HCT116 (cell line): ENCODE results near the gene NLRP5. TPM values are rescaled to one million over a fixed set of nuclear protein-coding genes. Genes with fewer than 3 reads are reported as not detected.

ENCODE experiments used
- ATAC-seq: fragments of 200-7000 bp; cut with Tn5 transposase; 2 replicates; pipeline ENCODE4 v1.9.1; 2020; ENCODE audit warnings: mild to moderate bottlenecking, moderate library complexity
- BruUV-seq: library from RNA; stranded (reverse); fragments of 400-500 nt; replicated peaks from 2 replicates; lab custom pipeline; 2021; lab: Mats Ljungman, UMichigan
- CTCF ChIA-PET: fragments of 300-600 bp; sonication (Branson Sonifier 250); formaldehyde crosslinking; loops from one replicate; lab custom pipeline; 2021; ENCODE audit warnings: antibody characterized with exemption; lab: Charles Lee
- POLR2A ChIA-PET: fragments of 300-600, 350-600 bp; sonication (Branson Sonifier 250); formaldehyde crosslinking; loops from one replicate; lab custom pipeline; 2021; ENCODE audit warnings: antibody characterized with exemption; lab: Charles Lee
- RAD21 ChIA-PET, 2 experiments: fragments of 300-600 bp; sonication (Branson Sonifier 250); formaldehyde crosslinking; loops; one replicate each; lab custom pipeline; 2023; ENCODE audit warnings: low total read pairs in 2 of 2; ENCODE audit not compliant: uncharacterized antibody in 2 of 2, unreplicated experiment in 2 of 2, low non-redundant PET in 1 of 2; lab: Charles Lee
- DNase-seq: peaks from one replicate; pipeline ENCODE4 v3.0.0-alpha.2; 2010; ENCODE audit warnings: low read depth, low spot score
- H2AFZ ChIP-seq: fragments of 200-600 bp; shearing (Covaris generic), sonication (generic); 2 replicates; pipeline ENCODE4 v1.6.1; 2017; ENCODE audit warnings: low read depth, mixed run types, mixed read lengths, antibody characterized with exemption, low read length; ENCODE audit not compliant: poor library complexity, severe bottlenecking
- H3K27ac ChIP-seq: 2 replicates; pipeline ENCODE4 v1.5.1; 2012; ENCODE audit warnings: low read depth, low read length
- H3K27me3 ChIP-seq: fragments of 200-600 bp; sonication (generic); 2 replicates; pipeline ENCODE4 v1.6.1; 2016; ENCODE audit warnings: mixed run types, low read length, mixed read lengths; ENCODE audit not compliant: insufficient read depth
- H3K36me3 ChIP-seq, 2 experiments: fragments of 200-500 bp in 1 of 2; fragments of 200-600 bp in 1 of 2; sonication (Bioruptor generic) in 1 of 2; sonication (generic) in 1 of 2; 2 replicates each; pipeline versions ENCODE4 v1.5.1 to v1.6.1; 2014 to 2016; ENCODE audit warnings: low read length in 2 of 2, inconsistent platforms in 1 of 2, mixed read lengths in 1 of 2, mixed run types in 1 of 2; ENCODE audit not compliant: insufficient read depth in 2 of 2, control insufficient read depth in 1 of 2
- H3K4me1 ChIP-seq, 2 experiments: fragments of 200-600 bp in 1 of 2; sonication (generic) in 1 of 2; 2 replicates each; pipeline versions ENCODE4 v1.5.1 to v1.6.1; 2012 to 2017; ENCODE audit warnings: low read length in 2 of 2, inconsistent platforms in 1 of 2, mild to moderate bottlenecking in 1 of 2, mixed read lengths in 1 of 2, mixed run types in 1 of 2, moderate library complexity in 1 of 2; ENCODE audit not compliant: insufficient read depth in 2 of 2, control insufficient read depth in 1 of 2
- H3K4me2 ChIP-seq: fragments of 200-600 bp; sonication (generic); 2 replicates; pipeline ENCODE4 v1.6.1; 2017; ENCODE audit warnings: mixed run types, low read length, mixed read lengths
- H3K4me3 ChIP-seq, 2 experiments: fragments of 200-600 bp in 1 of 2; sonication (generic) in 1 of 2; replicated peaks in 1 of 2; 2 replicates each; pipeline ENCODE4 v1.5.1; 2011 to 2016; ENCODE audit warnings: low read length in 2 of 2, control low read depth in 1 of 2, low read depth in 1 of 2, mild to moderate bottlenecking in 1 of 2, mixed read lengths in 1 of 2, mixed run types in 1 of 2
- H3K79me2 ChIP-seq: fragments of 200-600 bp; sonication (generic); 2 replicates; pipeline ENCODE4 v1.6.1; 2017; ENCODE audit warnings: mild to moderate bottlenecking, mixed run types, low read length, moderate library complexity, mixed read lengths; ENCODE audit not compliant: insufficient read depth
- H3K9ac ChIP-seq: fragments of 200-600 bp; sonication (generic); 2 replicates; pipeline ENCODE4 v1.6.1; 2016; ENCODE audit warnings: low read length, mixed read lengths
- H3K9me2 ChIP-seq: fragments of 200-600 bp; sonication (generic), shearing (Covaris generic); 2 replicates; pipeline ENCODE4 v1.6.1; 2017; ENCODE audit warnings: mixed run types, mild to moderate bottlenecking, moderate library complexity; ENCODE audit not compliant: insufficient read depth
- H3K9me3 ChIP-seq, 2 experiments: fragments of 200-500 bp in 1 of 2; fragments of 200-600 bp in 1 of 2; sonication (Bioruptor generic) in 1 of 2; sonication (generic) in 1 of 2; 2 replicates each; pipeline ENCODE4 v1.6.1; 2014 to 2017; ENCODE audit warnings: low read length in 2 of 2, mixed read lengths in 2 of 2, inconsistent platforms in 1 of 2, low read depth in 1 of 2, mild to moderate bottlenecking in 1 of 2, mixed run types in 1 of 2, moderate library complexity in 1 of 2; ENCODE audit not compliant: control insufficient read depth in 1 of 2, insufficient read depth in 1 of 2
- H4K20me1 ChIP-seq: fragments of 200-600 bp; sonication (generic), shearing (Covaris generic); 2 replicates; pipeline ENCODE4 v1.6.1; 2017; ENCODE audit warnings: mixed run types, mild to moderate bottlenecking, moderate library complexity; ENCODE audit not compliant: insufficient read depth
- ATF3 ChIP-seq: IDR thresholded peaks from 2 replicates; pipeline ENCODE4 v1.6.1; 2012
- CBX3 ChIP-seq: IDR thresholded peaks from 2 replicates; pipeline ENCODE4 v1.6.1; 2012; ENCODE audit warnings: low read depth
- CEBPB ChIP-seq: IDR thresholded peaks from 2 replicates; pipeline ENCODE4 v1.6.1; 2012; ENCODE audit warnings: low read depth
- EGR1 ChIP-seq: IDR thresholded peaks from 2 replicates; pipeline ENCODE4 v1.6.1; 2012; ENCODE audit warnings: low read depth
- ELF1 ChIP-seq: IDR thresholded peaks from 2 replicates; pipeline ENCODE4 v1.6.1; 2012; ENCODE audit warnings: low read depth, borderline replicate concordance
- EZH2 ChIP-seq: fragments of 200-600 bp; sonication (generic); IDR thresholded peaks from 2 replicates; pipeline ENCODE4 v1.6.1; 2017; ENCODE audit warnings: antibody characterized with exemption, mixed run types
- EZH2phosphoT487 ChIP-seq: fragments of 200-600 bp; IDR thresholded peaks from 2 replicates; pipeline ENCODE4 v1.6.1; 2018; ENCODE audit warnings: antibody characterized with exemption, borderline replicate concordance
- FOSL1 ChIP-seq: IDR thresholded peaks from 2 replicates; pipeline ENCODE4 v1.6.1; 2012; ENCODE audit warnings: low read depth
- JUND ChIP-seq: IDR thresholded peaks from 2 replicates; pipeline ENCODE4 v1.6.1; 2012
- POLR2AphosphoS5 ChIP-seq: IDR thresholded peaks from 2 replicates; pipeline ENCODE4 v1.6.1; 2011; ENCODE audit warnings: mild to moderate bottlenecking, low read depth, low read length, moderate library complexity
- SIN3A ChIP-seq: IDR thresholded peaks from 2 replicates; pipeline ENCODE4 v1.6.1; 2012; ENCODE audit warnings: low read depth
- SRF ChIP-seq: IDR thresholded peaks from 2 replicates; pipeline ENCODE4 v1.6.1; 2012; ENCODE audit warnings: low read depth
- TCF7L2 ChIP-seq: IDR thresholded peaks from 2 replicates; pipeline ENCODE4 v1.7.0; 2011; ENCODE audit warnings: borderline replicate concordance, inconsistent platforms; ENCODE audit not compliant: insufficient read depth, insufficient read length; ENCODE audit errors: extremely low read depth
- YY1 ChIP-seq: IDR thresholded peaks from 2 replicates; pipeline ENCODE4 v1.6.1; 2011; ENCODE audit warnings: low read length, low read depth, moderate library complexity, mild to moderate bottlenecking; ENCODE audit not compliant: insufficient replicate concordance; ENCODE audit errors: extremely low read depth
- ZBTB33 ChIP-seq: IDR thresholded peaks from 2 replicates; pipeline ENCODE4 v1.6.1; 2011; ENCODE audit warnings: mild to moderate bottlenecking, low read length, moderate library complexity; ENCODE audit not compliant: insufficient replicate concordance; ENCODE audit errors: extremely low read depth
- intact Hi-C: fragments of 100-400 bp; cut with micrococcal nuclease; formaldehyde crosslinking; loops from 2 replicates; pipeline ENCODE4 v1.10.0; 2022
- total RNA-seq: library from RNA; stranded (reverse); gene quantifications from one replicate; pipeline ENCODE4 v1.2.1, GENCODE V29; 2021; ENCODE audit not compliant: unreplicated experiment

The NLRP5 gene
- total RNA-seq, 1 experiment from 2014 or later: 0.30 TPM

GRCh38 chr19:56084835-56085536 is 98.4 kb downstream of the NLRP5 start:
- Histone ChIP-seq H3K9me2 (no peaks in the 10 kb centered on the region), H4K20me1 (peaks cover 5% of the 10 kb centered on the region; the same call in 1 of the 2 replicates), H2AFZ (no peak overlapping the region), H3K36me3 (no peaks in the 10 kb centered on the region), H3K27me3 (no peaks in the 10 kb centered on the region), H3K27ac (no peak overlapping the region), H3K4me2 (no peak overlapping the region), H3K9ac (no peak overlapping the region), H3K4me1 (peaks cover 6 to 7% of the 10 kb centered on the region in 2 experiments; a peak in 3 of 4 replicates), H3K4me3 (no peak overlapping the region), H3K9me3 (no peaks in the 10 kb centered on the region), H3K79me2 (peaks cover 10% of the 10 kb centered on the region; the same call in 1 of the 2 replicates)
- BruUV-seq: TSS peak; percentile 11
- ChIA-PET POLR2A (interaction anchor here (0.9 kb wide), 1 partner anchor 56 kb away, joined by 4 read pairs; the partner anchor contains the start of gene ZNF444), CTCF (interaction anchor here (1.1 to 1.2 kb wide), 2 partner anchors 8 to 85 kb away, joined by 3 read pairs; no protein-coding TSS in a partner anchor), RAD21 (no interaction called here)
- TF ChIP-seq YY1 (no peak), ATF3 (no peak), POLR2AphosphoS5 (no peak), JUND (no peak), ELF1 (no peak), EGR1 (no peak), EZH2 (no peak), CEBPB (no peak), CBX3 (no peak), TCF7L2 (no peak), EZH2phosphoT487 (no peak), SIN3A (no peak), ZBTB33 (no peak), FOSL1 (no peak), SRF (no peak)
- intact Hi-C loops: no loop called here
- DNase-seq (no peak), ATAC-seq (no peak)
